Bladder microvascular endothelial cell (primary cell): ENCODE data around the gene TEKT4. TPM values are rescaled to one million over a fixed set of nuclear protein-coding genes. Genes with fewer than 3 reads are reported as not detected.

Experiments used
- total RNA-seq: library from RNA; depleted of rRNA; stranded (reverse); fragments of >200 nt; gene quantifications from 2 replicates; pipeline ENCODE4 v1.2.3, GENCODE V29; 2014

TEKT4 gene, protein sequence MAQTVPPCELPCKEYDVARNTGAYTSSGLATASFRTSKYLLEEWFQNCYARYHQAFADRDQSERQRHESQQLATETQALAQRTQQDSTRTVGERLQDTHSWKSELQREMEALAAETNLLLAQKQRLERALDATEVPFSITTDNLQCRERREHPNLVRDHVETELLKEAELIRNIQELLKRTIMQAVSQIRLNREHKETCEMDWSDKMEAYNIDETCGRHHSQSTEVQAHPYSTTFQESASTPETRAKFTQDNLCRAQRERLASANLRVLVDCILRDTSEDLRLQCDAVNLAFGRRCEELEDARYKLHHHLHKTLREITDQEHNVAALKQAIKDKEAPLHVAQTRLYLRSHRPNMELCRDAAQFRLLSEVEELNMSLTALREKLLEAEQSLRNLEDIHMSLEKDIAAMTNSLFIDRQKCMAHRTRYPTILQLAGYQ
- total RNA-seq = not detected in 2 replicates

DNA sequence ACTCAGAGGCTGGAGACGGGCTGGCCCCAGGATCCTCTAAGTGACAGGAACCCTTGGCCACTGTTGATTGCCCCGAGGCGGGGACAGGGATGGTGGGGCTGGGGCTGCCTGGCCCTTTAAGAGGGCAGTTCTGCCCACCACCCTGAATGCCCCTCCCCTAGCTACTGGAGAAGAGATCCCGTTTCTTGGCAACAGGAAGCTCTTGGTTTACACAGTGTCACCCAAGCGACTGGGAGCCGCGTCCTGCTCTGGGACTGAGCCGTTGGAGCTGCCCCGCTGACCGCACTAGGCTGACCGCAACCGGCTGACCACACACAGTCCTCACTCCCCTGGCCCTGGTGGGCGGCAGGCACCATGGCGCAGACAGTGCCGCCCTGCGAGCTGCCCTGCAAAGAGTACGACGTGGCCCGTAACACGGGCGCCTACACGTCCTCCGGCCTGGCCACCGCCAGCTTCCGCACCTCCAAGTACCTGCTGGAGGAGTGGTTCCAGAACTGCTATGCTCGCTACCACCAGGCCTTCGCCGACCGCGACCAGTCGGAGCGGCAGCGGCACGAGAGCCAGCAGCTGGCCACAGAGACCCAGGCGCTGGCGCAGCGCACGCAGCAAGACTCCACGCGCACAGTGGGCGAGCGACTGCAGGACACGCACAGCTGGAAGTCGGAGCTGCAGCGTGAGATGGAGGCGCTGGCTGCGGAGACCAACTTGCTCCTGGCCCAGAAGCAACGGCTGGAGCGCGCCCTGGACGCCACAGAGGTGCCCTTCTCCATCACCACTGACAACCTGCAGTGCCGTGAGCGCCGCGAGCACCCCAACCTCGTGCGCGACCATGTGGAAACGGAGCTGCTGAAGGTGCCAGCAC is at the start of gene TEKT4:
TEKT4 (plus strand) TSS at position 205 of the 862 bp plus-strand sequence; CDS start at position 355, 150 bp downstream.

Other genes with a start within 250 kb of the TEKT4 start
- gene MAL, start 154.3 kb downstream of the TEKT4 start, total RNA-seq = not detected in 2 replicates